PC-3 (cell line): Measurements from ENCODE around the gene PDF. TPM values are rescaled to one million over a fixed set of nuclear protein-coding genes. Genes with fewer than 3 reads are reported as not detected.

ENCODE experiments used
- ATAC-seq: fragments of 200-7000 bp; cut with Tn5 transposase; 2 replicates; pipeline ENCODE4 v1.9.1; 2020; ENCODE audit warnings: mild to moderate bottlenecking, moderate library complexity
- BruUV-seq: library from RNA; stranded (reverse); fragments of 400-500 nt; replicated peaks from 2 replicates; lab custom pipeline; 2021; lab: Mats Ljungman, UMichigan
- CTCF ChIA-PET: fragments of 300-600 bp; sonication (Branson Sonifier 250); formaldehyde crosslinking; loops from one replicate; lab custom pipeline; 2022; ENCODE audit warnings: antibody characterized with exemption; lab: Charles Lee
- POLR2A ChIA-PET: fragments of 300-600 bp; sonication (Branson Sonifier 250); formaldehyde crosslinking; loops from one replicate; lab custom pipeline; 2022; ENCODE audit warnings: antibody characterized with exemption; ENCODE audit not compliant: unreplicated experiment; lab: Charles Lee
- DNase-seq: peaks from one replicate; pipeline ENCODE4 v3.0.0-alpha.2; 2015
- H2AFZ ChIP-seq: fragments of 300-600 bp; sonication (generic); 2 replicates; pipeline ENCODE4 v1.6.0; 2016; ENCODE audit warnings: antibody characterized with exemption, low read length
- H3F3A ChIP-seq: fragments of 300-600 bp; sonication (generic); one replicate; pipeline ENCODE4 v1.6.0; 2017; ENCODE audit warnings: antibody characterized with exemption, low read length, control low read depth, mild to moderate bottlenecking; ENCODE audit not compliant: unreplicated experiment
- H3K27ac ChIP-seq: fragments of 300-600 bp; sonication (generic); 2 replicates; pipeline ENCODE4 v1.5.1; 2016; ENCODE audit warnings: mild to moderate bottlenecking, low read length
- H3K27me3 ChIP-seq: fragments of 300-600 bp; sonication (generic); 2 replicates; pipeline ENCODE4 v1.6.1; 2016; ENCODE audit warnings: low read length, mixed read lengths
- H3K36me3 ChIP-seq: fragments of 300-600 bp; sonication (generic); 2 replicates; pipeline ENCODE4 v1.6.1; 2016; ENCODE audit warnings: low read depth, mixed run types, low read length, mixed read lengths
- H3K4me1 ChIP-seq: fragments of 300-600 bp; sonication (generic); 2 replicates; pipeline ENCODE4 v1.5.1; 2016; ENCODE audit warnings: low read length; ENCODE audit not compliant: insufficient read depth
- H3K4me2 ChIP-seq: fragments of 300-600 bp; sonication (generic); 2 replicates; pipeline ENCODE4 v1.6.0; 2016; ENCODE audit warnings: low read length
- H3K4me3 ChIP-seq: fragments of 300-600 bp; sonication (generic); 2 replicates; pipeline ENCODE4 v1.5.1; 2016; ENCODE audit warnings: mild to moderate bottlenecking, low read length, mixed read lengths
- H3K79me2 ChIP-seq: fragments of 300-600 bp; sonication (generic); 2 replicates; pipeline ENCODE4 v1.6.1; 2017; ENCODE audit warnings: low read length, mixed read lengths
- H3K9ac ChIP-seq: fragments of 300-600 bp; sonication (generic); 2 replicates; pipeline ENCODE4 v1.6.0; 2016; ENCODE audit warnings: mild to moderate bottlenecking, low read length
- H3K9me2 ChIP-seq: fragments of 300-600 bp; sonication (generic); replicated peaks from 2 replicates; pipeline ENCODE4 v1.6.1; 2016; ENCODE audit warnings: mixed run types, low read length, mixed read lengths
- H3K9me3 ChIP-seq: fragments of 300-600 bp; sonication (generic); 2 replicates; pipeline ENCODE4 v1.6.1; 2016; ENCODE audit warnings: low read length, mixed read lengths
- H4K20me1 ChIP-seq: fragments of 300-600 bp; sonication (generic); 2 replicates; pipeline ENCODE4 v1.6.1; 2016; ENCODE audit warnings: low read length, mixed read lengths
- CTCF ChIP-seq: fragments of 300-600 bp; sonication (generic); conservative IDR thresholded peaks from 2 replicates; pipeline ENCODE4 v1.5.1; 2017; ENCODE audit warnings: antibody characterized with exemption, low read depth, mild to moderate bottlenecking, low read length
- EZH2 ChIP-seq: fragments of 300-600 bp; sonication (generic); IDR thresholded peaks from one replicate; pipeline ENCODE4 v1.6.1; 2017; ENCODE audit warnings: antibody characterized with exemption, mild to moderate bottlenecking, low read length; ENCODE audit not compliant: unreplicated experiment
- EZH2phosphoT487 ChIP-seq: fragments of 300-600 bp; sonication (generic); IDR thresholded peaks from 2 replicates; pipeline ENCODE4 v1.6.1; 2018; ENCODE audit warnings: mild to moderate bottlenecking, antibody characterized with exemption, low read length, borderline replicate concordance
- intact Hi-C: fragments of 100-400 bp; cut with micrococcal nuclease; formaldehyde crosslinking; loops from 2 replicates; pipeline ENCODE4 v1.9.0; 2023
- total RNA-seq: library from RNA; depleted of rRNA; stranded (reverse); fragments of >200 nt; gene quantifications from 2 replicates; pipeline ENCODE4 v1.2.3, GENCODE V29; 2014

The PDF gene
- total RNA-seq, 1 experiment from 2014 or later = 30.6 TPM

- Histone ChIP-seq H3K9ac (no peak overlapping the region), H3K4me1 (no peaks in the 10 kb centered on the region), H3F3A (no peaks in the 10 kb centered on the region), H2AFZ (no peak overlapping the region), H4K20me1 (no peaks in the 10 kb centered on the region), H3K4me3 (no peak overlapping the region), H3K4me2 (no peak overlapping the region), H3K9me2 (no peaks in the 10 kb centered on the region), H3K9me3 (no peaks in the 10 kb centered on the region), H3K79me2 (peaks cover 27% of the 10 kb centered on the region), H3K36me3 (no peaks in the 10 kb centered on the region), H3K27me3 (no peaks in the 10 kb centered on the region), H3K27ac (no peak overlapping the region)
- intact Hi-C loops = no loop called here
- TF ChIP-seq CTCF (no peak), EZH2 (no peak), EZH2phosphoT487 (no peak)
- ChIA-PET POLR2A (no interaction called here), CTCF (no interaction called here)
- DNase-seq (no peak), ATAC-seq (no peak)
- no TSS peak for BruUV-seq
Observed at GRCh38 chr16:69309316-69309715, 21.1 kb downstream of the PDF start.

DNA sequence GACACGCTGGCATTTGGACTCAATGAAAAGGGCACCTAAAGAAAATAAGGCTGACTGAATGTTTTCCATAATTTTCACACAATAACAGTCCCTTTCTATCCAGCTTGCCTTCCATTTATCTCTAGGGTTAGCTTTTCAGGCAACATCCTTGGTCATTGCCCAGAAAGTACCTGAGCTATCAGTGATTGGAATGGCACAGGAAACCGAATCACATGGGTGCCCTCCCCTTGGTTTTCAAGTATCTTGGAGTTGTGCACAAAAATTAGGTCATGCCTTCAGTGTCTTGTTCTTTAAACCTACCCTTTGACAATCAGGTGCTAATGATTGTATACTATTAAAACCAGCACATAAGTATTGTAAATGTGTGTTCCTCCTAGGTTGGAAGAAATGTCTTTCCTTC, 22.5 kb downstream of the PDF start:
- no peak for ATAC-seq
- H3K9me2 ChIP-seq = no peaks in the 10 kb centered on the region
- H3K4me3 ChIP-seq = no peak overlapping the region
- no peaks in the 10 kb centered on the region for H4K20me1 ChIP-seq
- intact Hi-C loops = no loop called here
- no peak for TF ChIP-seq CTCF
- no peak for TF ChIP-seq EZH2phosphoT487
- no peak for TF ChIP-seq EZH2
- H3K36me3 ChIP-seq = no peaks in the 10 kb centered on the region
- H3K9ac ChIP-seq = no peak overlapping the region
- no peaks in the 10 kb centered on the region for H3K9me3 ChIP-seq
- BruUV-seq = no TSS peak
- H3K79me2 ChIP-seq = peaks cover 13% of the 10 kb centered on the region
- H3K27ac ChIP-seq = no peak overlapping the region
- H3K27me3 ChIP-seq = no peaks in the 10 kb centered on the region
- no peaks in the 10 kb centered on the region for H3K4me1 ChIP-seq
- H3F3A ChIP-seq = no peaks in the 10 kb centered on the region
- no peak overlapping the region for H3K4me2 ChIP-seq
- ChIA-PET CTCF (no interaction called here), POLR2A (no interaction called here)
- no peak for DNase-seq
- H2AFZ ChIP-seq = no peak overlapping the region

GRCh38 chr16:69307091-69307490, 23.3 kb downstream of the PDF start:
- ChIA-PET CTCF (no interaction called here), POLR2A (no interaction called here)
- Histone ChIP-seq H3F3A (no peaks in the 10 kb centered on the region), H3K27me3 (no peaks in the 10 kb centered on the region), H2AFZ (no peak overlapping the region), H4K20me1 (no peaks in the 10 kb centered on the region), H3K36me3 (no peaks in the 10 kb centered on the region), H3K9me3 (no peaks in the 10 kb centered on the region), H3K4me1 (no peaks in the 10 kb centered on the region), H3K9ac (no peak overlapping the region), H3K4me3 (no peak overlapping the region), H3K27ac (no peak overlapping the region), H3K4me2 (no peak overlapping the region), H3K79me2 (peaks cover 7% of the 10 kb centered on the region), H3K9me2 (no peaks in the 10 kb centered on the region)
- ATAC-seq (no peak), DNase-seq (no peak)
- BruUV-seq = no TSS peak
- intact Hi-C loops = no loop called here
- no peak for TF ChIP-seq CTCF
- TF ChIP-seq EZH2phosphoT487 = no peak
- TF ChIP-seq EZH2 = no peak
